ENCODE results near the gene B9D2.

The B9D2 gene

DNA sequence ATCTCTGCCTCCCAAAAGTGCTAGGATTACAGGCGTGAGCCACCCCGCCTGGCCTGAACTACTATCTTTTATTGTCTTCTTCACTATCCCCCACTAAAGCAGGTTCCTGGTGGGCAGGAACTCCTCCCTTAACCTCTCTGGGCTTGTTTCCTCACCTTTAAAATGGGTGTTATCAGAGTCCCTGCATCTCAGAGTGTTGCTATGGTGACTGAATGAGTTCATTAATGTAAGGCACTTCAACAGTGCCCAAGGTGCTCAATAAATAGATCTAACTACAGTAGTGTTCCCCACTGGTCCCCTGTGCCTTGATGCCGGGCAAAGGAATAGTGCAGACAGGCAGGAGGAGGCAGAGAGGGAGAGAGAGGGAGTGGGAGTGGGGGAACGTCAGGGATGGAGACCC is 33.5 kb downstream of the B9D2 start:
- DNase-seq (ENCODE audit: extremely low read depth in 1 of 2, low read depth in 1 of 2) = no peak

DNA sequence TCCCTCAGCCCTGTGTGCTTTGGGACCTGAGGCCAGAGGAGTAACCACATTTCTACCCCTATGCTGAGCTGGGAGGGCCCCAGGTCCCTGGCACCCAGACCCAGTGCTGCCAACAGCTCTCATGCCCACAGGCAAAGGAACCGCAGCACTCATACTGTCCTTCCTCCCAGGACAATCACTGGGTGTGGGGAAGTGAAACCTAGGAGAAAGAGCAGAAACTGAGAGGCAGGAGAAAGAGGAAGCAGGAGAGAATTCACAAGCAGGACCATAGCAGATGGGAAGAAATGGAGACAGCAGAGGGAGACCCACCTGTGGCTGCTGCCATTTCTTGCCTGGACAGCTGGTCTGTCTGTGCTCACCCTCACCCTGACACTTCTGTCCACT is 35.1 kb downstream of the B9D2 start:
- no peak for DNase-seq (ENCODE audit: extremely low read depth in 1 of 2, low read depth in 1 of 2)

DNA sequence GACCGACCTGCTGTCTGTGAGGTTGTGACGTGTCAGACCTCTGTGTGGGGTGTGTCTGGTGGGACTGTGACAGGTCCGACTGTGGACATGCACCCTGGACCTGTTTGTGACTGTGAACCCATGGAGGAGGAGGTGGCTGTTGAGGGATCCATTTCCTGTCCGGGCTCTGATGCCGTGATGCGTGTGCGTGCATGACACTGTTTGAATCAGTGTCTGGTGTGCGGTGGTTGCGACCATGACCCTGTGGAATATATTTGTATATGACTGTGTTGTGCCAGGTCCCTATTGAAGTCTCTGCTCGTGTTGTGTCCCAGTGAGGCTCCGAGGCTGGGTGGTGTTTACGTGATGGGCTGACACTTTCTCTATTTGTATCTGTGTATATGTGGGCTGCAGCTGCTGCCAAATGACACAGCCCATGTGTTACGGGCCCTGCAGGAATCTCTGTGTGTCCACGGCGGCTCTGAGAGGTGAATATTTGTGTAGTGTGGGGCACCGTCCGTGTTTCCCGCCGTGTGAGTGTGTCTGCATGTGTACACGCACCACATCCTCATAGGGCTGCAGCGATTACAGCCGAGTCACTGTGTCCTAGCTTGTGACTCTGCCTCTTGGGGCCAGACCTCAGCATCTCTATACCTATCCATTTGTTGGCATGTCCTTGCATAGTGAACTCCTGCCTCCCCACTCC is 35.6 kb downstream of the B9D2 start:
- DNase-seq (ENCODE audit: extremely low read depth in 1 of 2, low read depth in 1 of 2) = peak; percentile 41 to 55

DNA sequence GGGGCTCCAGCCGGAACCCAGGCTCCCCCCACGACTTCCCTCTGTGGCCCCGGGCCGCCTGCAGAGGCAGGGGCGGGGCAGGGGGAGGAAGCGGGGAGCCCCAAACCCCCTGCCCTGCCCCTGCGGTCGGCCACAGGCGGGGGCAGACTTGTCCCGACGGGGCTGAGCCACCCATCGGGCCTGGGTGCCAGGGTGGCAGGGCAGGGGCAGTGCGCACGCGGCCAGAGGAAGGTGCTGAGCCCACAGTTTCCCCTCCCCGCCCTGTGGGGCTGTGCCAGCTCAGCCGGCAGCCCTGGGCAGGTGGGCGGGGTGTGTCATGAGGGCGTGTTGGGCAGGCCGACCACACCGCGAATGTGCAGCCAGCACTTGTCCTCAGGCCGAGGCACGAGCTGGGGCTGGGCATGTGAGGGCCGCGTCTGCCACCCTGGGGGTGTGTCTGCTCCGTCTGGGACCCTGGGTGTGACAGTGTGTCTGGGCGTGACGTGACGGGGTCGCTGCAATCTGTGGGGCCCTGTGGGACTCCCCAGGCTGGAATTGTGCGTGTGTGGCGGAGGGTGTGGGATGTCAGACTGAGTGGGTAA is 36.3 kb downstream of the B9D2 start:
- DNase-seq (ENCODE audit: extremely low read depth in 1 of 2, low read depth in 1 of 2) = peak; percentile 76 to 90

DNA sequence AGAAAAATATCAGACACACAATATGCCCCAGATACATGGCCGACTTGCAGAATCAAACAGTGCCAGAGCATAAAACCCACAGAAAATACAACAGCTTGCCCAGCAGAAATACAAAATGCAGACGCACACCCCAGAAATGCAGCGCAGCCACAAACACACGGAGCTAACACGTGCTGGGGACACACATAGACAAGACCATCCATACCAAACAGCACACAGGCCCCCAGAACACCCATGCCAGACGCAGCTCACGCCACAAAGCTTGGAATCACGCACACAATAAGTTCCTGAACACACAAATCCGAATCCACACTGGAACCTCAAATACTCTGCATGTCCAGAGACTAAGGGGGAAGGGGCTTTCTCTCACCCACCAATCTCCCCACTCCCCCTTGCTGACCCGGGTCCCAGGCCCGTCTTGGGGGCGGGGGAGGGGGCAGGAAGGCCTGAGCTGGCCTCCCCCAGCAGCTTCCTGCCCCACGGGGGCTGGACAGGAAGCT is 36.8 kb downstream of the B9D2 start:
- DNase-seq (ENCODE audit: extremely low read depth in 1 of 2, low read depth in 1 of 2) = no peak

DNA sequence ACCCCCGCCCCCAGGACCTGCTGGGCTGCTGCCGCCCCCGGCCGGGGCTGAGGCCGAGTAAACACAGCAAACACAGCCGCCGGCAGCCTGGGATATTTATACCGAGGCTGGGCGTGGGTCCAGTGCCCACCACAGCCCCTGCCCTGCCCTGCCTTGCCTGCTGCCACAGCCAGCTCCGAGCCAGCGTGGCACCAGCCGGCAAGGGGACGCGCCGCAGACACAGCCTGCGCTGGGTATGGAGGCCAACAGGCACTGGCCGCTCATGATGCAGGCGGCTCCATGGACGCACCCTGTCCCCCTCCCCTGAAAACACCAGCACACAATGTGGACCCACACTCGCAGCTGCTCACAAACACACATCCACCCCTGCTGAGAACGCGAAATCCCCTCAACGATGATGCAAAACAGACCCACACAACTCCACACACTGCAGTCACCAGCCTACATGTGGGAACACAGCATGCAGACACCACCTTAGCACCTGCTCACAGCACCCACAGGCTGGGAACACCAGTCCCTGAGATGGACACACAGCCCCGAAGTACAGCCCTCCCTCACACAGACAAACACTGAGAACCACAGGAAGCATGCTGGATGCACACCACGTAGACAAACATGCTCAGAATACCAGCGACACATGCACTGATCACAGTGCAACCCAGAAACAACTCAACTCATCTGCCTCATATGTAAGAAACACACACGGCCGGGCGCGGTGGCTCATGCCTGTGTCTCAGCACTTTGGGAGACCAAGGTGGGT is 37.8 kb downstream of the B9D2 start:
- DNase-seq (ENCODE audit: extremely low read depth in 1 of 2, low read depth in 1 of 2) = no peak

DNA sequence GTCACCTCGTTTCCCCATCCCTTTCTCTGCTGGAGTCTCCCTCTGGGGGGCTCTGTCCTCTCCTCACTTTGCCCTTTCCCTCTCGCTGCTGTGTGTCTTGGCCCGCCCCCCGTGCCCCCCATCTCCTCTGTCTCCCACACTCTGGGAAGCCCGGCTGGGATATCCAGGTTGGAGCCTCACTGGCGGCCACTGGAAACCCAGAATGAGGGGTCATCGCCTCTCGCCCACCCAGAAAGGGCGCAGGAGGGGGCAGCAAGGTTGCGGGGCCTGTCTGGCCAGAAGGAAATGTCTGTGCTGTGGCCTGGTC is 38.4 kb downstream of the B9D2 start:
- DNase-seq (ENCODE audit: extremely low read depth in 1 of 2, low read depth in 1 of 2) = no peak

DNA sequence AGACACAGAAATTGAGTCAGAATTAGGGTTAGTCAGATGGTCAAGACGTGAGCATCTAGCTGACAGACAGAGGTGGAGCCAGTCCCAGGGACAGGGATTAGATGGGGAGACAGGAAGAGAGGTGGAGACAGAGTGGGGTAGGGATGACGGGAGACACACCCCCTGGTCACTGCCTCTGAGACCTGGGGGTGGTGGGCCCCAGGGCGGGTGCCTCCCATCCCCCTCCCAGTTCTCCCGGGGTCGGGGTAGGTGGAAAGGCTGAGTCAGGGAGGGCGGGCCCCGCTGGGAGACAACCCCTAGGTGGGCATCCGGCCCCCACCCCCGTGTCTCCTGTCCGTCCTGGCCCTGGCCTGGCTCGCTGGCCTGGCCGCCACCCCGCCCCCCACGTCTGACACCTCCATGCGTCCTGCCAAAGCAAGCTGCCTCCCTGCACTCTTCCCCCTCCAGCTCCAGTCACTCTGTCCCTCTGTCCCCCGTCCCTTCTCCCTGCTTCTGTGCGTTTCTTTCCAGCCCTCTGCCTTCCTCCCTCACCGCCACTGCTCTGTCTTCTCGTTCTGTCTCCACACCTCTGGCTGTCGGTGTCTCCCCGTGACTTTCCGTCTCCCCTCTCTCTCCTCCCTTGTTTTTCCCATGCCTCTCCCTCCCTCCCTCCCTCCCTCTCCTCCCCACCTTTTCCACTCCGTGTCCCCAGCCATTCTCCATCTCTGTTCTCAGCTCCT is 38.9 kb downstream of the B9D2 start:
- DNase-seq (ENCODE audit: extremely low read depth in 1 of 2, low read depth in 1 of 2) = no peak

DNA sequence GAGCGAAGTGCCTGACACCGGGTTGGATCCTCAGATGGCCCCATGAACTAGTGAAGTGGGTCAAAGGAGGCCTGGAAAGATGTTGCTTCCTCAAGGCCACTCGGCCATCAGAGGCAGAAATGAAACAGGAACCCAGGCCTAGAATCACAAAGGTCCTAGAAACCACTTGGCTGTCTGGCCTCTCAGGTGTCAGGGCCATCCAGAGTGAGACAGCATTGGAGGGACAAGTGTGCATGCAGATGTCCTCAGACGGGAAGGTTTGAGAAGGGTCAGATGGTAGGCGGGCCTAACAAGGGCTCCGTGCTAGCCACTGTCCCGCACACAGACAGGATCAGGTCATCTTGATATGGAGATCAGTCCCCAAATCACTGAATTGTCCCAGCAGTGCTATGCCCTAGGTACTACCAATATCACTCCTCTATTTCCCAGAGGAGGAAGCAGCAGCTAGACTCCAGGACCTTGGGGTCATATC is 39.7 kb downstream of the B9D2 start:
- no peak for DNase-seq (ENCODE audit: extremely low read depth in 1 of 2, low read depth in 1 of 2)

DNA sequence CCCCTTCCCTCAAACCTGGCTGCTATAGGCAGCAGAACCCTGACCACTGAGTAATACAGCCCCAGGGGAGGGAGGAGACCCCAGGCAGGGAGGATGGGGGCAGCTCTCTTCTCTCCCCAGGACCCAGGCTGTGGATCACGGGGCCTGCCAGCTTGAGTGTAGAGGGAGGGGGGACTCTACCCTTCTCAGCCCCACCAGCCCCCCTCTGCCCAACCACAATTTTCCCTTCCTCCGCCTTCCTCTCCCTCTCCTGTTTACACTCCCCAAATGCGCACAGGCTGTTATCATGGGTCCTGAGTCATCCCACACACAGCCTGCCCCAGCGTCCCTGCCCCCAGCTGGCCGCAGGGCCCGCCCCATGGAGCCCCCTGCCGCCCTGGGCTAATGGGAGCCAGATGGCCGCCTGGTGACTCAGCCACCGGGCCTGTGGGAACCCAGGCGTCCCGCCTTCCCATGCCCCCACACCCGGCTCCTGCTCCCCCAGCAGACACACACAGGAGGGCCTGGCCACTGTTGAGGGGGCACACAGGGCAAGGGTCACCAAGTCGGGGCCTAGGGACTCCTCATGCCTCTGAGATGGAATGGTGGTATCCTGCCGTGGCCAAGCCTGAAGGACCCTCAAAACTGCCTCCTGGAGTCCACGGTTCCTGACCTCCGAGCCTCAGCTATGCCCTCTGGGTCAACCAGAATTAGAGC is 40.4 kb downstream of the B9D2 start:
- no peak for DNase-seq (ENCODE audit: extremely low read depth in 1 of 2, low read depth in 1 of 2)

DNA sequence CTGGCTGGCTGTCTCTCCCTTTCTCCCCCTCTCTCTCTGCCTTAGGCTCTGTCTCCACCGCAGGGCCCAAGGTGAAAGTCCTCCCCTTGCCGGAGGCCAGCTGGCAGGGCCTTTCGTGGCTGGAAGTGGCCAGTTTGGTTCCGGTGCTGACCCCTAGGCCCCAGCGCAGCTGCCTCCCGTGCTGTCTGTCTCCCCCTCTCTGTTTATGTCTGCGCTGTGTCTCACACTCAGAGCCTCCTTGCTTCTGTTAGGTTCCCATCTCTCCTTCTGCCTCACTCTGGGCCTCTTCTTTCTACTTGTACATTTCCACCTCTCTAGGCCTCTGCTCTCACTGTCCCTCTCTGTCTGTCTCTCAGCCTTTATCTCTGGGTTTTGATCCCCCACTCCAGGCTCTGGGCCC is 40.9 kb downstream of the B9D2 start:
- no peak for DNase-seq (ENCODE audit: extremely low read depth in 1 of 2, low read depth in 1 of 2)

DNA sequence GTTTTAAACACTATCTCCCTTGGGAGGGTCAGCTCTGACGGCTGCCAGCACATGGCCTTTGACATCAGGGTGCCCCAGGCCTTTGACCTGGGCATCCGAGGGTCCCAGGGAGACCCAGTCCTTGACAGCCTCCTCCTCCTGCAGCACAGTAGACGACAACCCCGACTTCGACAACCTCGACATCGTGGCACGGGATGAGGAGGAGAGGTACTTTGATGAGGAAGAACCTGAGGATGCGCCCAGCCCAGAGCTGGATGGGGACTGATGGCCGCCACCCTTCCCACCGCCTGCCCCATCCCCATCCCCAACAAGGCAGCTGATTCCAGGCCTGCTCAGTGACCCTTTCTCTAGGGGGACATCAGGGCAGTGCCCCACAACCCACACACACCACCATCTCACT is 41.5 kb downstream of the B9D2 start:
- DNase-seq (ENCODE audit: extremely low read depth in 1 of 2, low read depth in 1 of 2) = no peak

DNA sequence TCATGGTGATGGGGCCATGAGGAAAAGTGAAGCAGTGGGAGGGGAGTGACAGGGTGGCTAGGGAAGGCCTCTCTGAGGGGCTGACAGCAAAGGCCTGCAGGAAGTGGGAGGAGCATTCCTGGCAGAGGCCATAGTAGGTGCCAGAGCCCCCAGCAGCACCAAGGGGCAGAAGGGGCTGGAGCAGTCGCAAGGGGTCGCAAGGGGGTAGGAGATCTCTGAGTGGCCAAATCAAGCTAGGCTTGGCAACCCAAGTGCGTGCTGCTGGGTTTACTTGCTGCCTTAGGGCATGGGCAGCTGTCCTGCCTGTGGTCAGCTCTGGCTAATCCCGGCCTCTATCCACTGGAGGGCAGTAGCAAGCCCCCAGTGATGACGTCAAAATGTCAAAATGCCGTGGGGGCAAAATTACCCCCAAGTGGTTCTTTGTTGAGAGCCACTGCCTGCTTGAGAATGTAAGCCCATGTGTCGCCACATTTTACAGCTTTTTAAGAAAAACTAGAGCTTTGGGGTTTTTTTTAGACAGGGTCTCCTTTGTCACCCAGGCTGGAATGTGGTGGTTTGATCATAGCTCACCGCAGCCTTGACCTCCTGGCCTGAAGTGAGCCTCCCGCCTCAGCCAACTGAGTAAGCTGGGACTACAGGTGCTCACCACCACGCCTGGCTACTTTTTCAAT is 42.2 kb downstream of the B9D2 start:
- no peak for DNase-seq (ENCODE audit: extremely low read depth in 1 of 2, low read depth in 1 of 2)

DNA sequence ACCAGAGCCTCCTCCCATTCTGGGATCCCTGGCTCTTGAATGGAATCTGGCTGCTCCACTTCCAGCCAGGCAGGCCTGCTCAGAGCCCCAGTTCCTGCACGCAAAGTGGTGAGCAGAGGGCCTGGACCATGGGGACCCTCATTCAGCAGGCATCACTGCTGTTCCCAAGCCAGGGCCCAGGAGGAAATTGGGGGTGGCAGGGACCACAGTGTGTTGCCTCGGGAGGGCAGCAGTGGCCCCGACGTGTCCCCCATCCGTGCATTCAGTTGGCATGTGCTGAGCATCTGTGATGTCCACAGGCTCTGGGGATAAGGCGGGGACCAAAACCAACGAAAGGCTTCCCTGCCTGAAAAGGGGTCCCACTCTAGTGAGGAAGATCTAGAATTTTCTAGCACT is 42.7 kb downstream of the B9D2 start:
- DNase-seq (ENCODE audit: extremely low read depth in 1 of 2, low read depth in 1 of 2) = no peak

DNA sequence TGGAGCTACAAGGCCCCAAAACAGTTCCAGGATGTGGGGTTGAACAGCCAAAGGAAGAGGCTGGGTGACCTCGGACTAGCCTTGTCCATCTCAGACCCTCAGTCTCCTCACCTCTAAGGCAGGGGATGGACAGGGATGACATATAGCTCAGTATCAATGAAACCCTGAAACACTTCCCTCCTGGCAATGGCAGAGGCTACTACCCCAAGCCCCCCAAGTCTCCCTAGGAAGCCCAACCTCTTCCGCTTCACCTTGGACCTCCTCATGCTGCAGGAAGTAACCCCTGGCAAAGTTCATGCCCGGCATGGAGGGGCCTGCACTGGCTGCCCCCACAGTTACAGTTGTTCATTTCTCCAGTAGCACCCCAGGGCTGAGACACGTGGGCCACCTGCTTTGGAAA is 43.4 kb downstream of the B9D2 start:
- no peak for DNase-seq (ENCODE audit: extremely low read depth in 1 of 2, low read depth in 1 of 2)

DNA sequence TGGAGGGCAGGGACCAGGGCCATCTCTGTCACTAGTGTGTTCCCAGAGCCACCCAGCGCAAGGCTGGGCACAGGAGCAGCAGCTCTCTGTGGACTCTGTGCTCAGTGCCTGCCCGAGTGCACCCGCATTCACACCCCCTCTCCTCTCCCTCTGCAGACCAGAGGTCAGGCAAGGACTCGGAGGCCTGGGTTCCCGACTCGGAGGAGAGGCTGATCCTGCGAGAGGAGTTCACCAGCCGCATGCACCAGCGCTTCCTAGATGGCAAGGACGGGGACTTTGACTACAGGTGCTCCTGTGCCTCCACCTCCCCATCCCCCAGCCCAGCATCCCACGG is 43.8 kb downstream of the B9D2 start:
- DNase-seq (ENCODE audit: extremely low read depth in 1 of 2, low read depth in 1 of 2) = no peak

DNA sequence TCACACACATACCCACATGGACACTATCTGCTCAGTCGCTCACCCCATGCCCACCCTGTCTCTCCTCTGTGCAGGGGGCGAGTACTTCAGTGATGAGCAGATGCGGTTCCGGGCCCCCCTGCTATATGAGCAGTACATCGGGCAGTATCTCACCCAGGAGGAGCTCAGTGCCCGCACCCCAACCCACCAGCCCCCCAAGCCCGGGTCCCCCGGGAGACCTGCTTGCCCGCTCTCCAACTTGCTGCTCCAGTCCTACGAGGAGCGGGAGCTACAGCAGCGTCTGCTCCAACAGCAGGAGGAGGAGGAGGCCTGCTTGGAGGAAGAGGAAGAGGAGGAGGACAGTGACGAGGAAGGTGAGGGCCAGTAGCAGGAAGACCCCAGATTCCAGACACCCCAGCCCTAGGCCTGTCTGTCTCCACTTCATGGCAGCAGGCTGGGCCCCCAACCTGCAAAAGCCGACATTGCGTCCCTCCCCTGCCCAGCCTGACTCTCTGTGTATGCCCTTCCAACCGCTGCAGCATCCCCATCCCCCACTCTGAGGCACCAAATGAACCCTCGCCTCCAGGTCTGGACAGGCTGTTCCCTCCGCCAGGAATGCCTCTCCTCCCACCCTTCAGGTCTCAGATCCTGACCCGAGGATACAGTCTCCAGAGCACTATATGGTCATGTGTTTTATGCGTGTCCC is 44.3 kb downstream of the B9D2 start:
- no peak for DNase-seq (ENCODE audit: extremely low read depth in 1 of 2, low read depth in 1 of 2)

DNA sequence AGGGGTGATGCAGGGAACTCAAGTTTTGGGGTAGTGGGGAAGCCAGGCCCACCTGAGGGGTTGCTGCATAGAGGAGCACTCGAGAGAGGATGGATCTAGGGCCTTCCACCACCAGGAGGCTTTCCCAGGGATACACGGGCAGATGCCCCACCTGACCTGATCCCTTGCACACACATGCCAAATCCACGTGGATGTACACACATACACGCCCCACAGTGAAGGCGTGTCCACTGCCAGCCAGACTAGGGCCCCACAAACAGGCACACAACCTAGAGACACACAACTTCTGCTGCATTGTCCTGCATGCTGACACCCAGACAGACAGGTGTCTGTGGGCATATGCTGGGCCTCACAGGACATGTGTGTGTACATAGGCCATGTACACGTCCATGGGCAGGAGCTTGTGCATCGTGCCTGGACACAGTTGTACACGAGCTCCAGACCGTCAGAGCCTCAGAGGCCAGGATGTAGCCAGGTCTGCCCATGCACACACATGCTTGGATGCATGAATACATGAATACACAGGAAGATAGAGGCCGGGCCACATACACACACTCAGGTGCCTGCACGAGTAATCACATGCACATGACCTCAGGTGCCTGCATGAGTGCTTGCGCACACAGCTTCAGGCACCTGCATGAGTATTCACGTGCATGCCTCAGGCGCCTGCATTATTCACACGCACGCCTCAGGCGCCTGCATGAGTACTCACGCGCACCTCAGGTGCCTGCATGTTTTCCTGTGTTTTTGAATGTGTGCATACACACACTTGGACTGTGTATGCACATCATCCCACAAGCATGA is 45.1 kb downstream of the B9D2 start:
- DNase-seq (ENCODE audit: extremely low read depth in 1 of 2, low read depth in 1 of 2) = no peak

DNA sequence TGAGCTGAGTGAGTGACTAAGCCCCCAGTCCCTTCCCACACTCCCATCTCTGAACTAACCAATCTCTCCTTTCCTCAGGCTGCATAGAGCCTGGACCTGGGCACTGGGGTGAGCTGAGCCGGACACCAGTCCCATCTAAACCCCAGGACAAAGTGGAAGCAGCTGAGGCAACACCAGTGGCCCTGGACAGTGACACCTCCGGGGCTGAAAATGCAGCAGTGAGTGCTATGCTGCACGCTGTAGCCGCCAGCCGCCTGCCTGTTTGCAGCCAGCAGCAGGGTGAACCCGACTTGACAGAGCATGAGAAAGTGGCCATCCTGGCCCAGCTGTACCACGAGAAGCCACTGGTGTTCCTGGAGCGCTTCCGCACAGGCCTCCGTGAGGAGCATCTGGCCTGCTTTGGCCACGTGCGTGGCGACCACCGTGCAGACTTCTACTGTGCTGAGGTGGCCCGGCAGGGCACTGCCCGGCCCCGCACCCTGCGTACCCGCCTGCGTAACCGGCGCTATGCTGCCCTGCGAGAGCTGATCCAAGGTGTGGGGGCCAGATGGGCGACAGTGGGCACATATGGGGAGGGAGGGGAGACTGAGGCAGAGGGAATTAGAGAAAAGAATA is 47.5 kb downstream of the B9D2 start:
- no peak for DNase-seq (ENCODE audit: extremely low read depth in 1 of 2, low read depth in 1 of 2)

Data from stimulated activated CD8-positive, alpha-beta memory T cell treated with anti-CD3 and anti-CD28 coated beads, Interleukin-7, amount 100 ng/mL, for 48 hours (primary cell).